ENCODE results near the gene PRDM13.
"Not testable (repeated sequence)": the region's sequence is repeated elsewhere in the genome, so short reads cannot be mapped to it uniquely, and the experiment has no call there.

Gene PRDM13

GRCh38 chr6:99629293-99629692 lies 22.7 kb downstream of the PRDM13 start:
- no peak for DNase-seq

DNA sequence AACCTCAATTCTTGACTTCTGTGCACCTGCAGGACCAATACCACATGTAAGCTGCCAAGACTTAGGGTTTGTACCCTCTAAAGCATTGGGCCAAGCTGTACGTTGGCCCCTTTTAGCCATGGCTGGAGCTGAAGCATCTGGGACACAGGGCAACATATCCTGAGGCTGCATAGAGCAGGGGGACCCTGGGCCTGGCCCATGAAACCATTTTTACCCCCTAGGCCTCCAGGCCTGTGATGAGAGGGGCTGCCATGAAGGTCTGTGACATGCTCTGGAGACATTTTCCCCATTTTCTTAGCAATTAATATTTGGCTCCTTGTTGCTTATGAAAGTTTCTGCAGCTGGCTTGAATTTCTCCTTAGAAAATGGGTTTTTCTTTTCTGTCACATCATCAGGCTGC lies 31.0 kb downstream of the PRDM13 start:
- no peak for DNase-seq

- DNase-seq: not testable (repeated sequence)
Measured at GRCh38 chr6:99638358-99638757, 31.7 kb downstream of the PRDM13 start.

DNA sequence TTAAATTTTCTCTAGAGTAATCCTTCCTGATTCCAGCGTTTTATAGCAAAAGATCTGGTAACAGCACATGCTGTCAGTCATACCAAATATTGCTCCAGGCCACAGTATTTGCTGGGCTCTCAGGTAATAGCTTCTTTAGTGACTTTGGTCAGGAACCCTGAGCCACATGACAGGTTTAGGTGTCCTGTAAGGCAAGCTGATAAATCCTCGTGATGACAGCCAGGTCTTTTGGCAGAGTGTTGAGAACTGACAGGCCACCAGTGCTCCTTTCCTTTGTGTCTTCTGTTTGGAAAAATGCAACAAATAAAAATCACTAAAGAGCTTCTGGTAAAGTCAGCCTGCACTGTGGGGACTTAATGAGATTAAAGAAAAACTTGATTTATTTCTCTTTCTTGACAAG lies 34.6 kb downstream of the PRDM13 start:
- no peak for DNase-seq

DNA sequence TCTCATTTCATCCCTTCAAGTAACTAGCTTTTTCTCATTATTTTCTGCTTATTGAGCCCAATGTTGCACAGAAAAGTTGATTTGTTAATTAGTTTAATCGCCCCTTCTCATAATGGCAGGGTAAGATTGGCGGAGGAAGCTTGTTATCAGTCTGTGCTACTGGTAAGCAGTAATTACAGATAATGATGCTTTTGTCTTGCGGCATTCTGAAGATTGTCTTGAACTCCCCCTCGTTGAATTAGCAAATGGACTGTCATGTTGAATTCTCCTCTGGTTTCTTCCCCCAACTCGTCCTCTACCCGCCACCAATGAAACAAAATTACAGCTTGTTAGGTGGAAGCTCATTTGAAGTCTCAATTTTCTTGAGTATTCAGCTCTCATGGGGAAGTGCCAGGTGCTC lies 39.4 kb downstream of the PRDM13 start:
- DNase-seq: no peak

DNA sequence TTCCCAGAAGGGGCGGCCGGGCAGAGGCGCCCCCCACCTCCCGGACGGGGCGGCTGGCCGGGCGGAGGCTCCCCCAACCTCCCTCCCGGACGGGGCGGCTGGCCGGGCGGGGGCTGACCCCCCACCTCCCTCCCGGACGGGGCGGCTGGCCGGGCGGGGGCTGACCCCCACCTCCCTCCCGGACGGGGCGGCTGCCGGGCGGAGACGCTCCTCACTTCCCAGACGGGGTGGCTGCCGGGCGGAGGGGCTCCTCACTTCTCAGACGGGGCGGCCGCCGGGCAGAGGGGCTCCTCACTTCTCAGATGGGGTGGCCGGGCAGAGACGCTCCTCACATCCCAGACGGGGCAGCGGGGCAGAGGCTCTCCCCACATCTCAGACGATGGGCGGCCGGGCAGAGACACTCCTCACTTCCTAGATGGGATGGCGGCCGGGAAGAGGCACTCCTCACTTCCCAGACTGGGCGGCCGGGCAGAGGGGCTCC lies 43.5 kb downstream of the PRDM13 start:
- not testable (repeated sequence) for DNase-seq

DNA sequence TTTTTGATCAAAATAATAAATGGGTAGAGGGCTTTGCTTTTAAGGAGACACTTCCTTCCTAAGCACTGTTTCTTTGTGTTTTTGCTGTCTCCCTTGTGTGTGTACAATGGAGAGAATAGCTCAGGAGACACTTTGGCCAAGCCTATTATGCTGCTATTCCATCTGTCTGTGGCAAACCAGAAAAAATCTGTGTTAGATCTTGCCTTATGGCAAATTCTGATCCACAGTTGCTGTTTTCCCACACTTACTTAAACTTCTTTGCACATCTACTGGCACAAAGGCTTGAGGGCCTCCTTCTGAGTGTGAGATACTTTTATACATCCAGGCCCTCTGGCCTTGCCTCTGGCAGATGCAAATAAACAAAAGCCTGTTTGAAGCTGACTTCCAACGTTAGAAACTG lies 53.6 kb downstream of the PRDM13 start:
- no peak for DNase-seq

DNA sequence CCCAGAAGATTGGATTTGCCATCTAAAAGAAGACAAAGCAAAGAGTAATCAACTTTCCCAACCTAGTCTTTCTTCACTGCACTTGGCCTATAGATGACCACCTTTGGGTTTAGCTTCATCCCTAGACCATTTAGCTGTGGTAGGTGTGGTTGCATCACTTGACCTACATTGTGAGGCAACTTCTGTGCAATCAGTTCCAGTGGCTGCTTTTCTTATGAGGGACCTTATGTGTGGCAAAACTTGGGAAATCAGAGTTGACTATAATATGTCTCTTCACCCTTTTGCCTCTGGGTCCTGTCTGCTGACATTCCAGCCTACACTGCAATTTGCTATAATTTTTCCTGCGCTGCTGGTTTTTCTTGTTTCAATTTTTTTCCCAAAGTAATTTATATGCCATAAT lies 55.2 kb downstream of the PRDM13 start:
- DNase-seq: no peak

- no peak for DNase-seq
Measured at GRCh38 chr6:99662616-99663015, 56.0 kb downstream of the PRDM13 start.

All from C1 segment of cervical spinal cord (tissue), 14 donors.